H1 (cell line): ENCODE data around the gene ALPK3. TPM values are rescaled to one million over a fixed set of nuclear protein-coding genes. Genes with fewer than 3 reads are reported as not detected.

Source experiments
- EZH2 ChIP-seq: fragments of 200-600 bp; sonication (generic); IDR thresholded peaks from 2 replicates; pipeline ENCODE4 v1.7.1; 2012; ENCODE audit warnings: low read depth, mild to moderate bottlenecking, moderate library complexity, low read length, inconsistent platforms; ENCODE audit not compliant: severe bottlenecking
- polyA plus RNA-seq, 7 experiments: library from polyadenylated mRNA; depleted of rRNA in 3 of 7; stranded (reverse) in 5 of 7; unstranded in 2 of 7; fragments of >200 nt in 5 of 7; fragments of 200-250 nt in 2 of 7; gene quantifications; 1 replicate in 5 of 7; 2 replicates in 1 of 7; 4 replicates in 1 of 7; pipeline versions ENCODE4 v1.2.1 to v1.2.3, GENCODE V29; 2011 to 2013; ENCODE audit warnings: missing spikeins in 2 of 7, mixed read lengths in 2 of 7
- total RNA-seq: library from RNA; stranded (reverse); fragmentation: NEBNext Ultra II Directional; extraction: Animal tissue kit (Norgen Biotek cat#: 25700); gene quantifications from 2 replicates; pipeline ENCODE4 v1.2.1, GENCODE V29; 2021

The ALPK3 gene
- total and polyA plus RNA-seq, 2 of the 8 experiments (the other 6 are each of a cell fraction or from before 2014, with no cell fraction given), result 4.4 to 19.2 TPM

DNA sequence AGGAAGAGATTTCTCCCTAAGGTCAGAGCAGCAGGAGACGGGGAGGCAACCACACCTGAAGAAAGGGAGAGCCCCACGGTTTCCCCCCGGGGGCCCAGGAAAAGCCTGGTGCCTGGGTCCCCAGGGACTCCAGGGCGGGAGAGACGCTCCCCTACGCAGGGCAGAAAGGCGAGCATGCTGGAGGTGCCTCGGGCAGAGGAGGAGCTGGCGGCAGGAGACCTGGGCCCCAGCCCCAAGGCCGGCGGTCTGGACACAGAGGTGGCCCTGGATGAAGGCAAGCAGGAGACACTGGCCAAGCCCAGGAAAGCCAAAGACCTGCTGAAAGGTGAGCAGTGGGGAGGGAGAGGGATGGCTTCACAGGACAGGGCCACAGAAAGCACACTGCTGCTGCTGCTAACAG lies 41.1 kb downstream of the ALPK3 start (continued):
- no peak for TF ChIP-seq EZH2
